Lung microvascular endothelial cell (primary cell): ENCODE data around the gene SLC26A8. TPM values are rescaled to one million over a fixed set of nuclear protein-coding genes. Genes with fewer than 3 reads are reported as not detected.

ENCODE experiments used
- total RNA-seq: library from RNA; depleted of rRNA; stranded (reverse); fragments of >200 nt; gene quantifications from 2 replicates; pipeline ENCODE4 v1.2.1, GENCODE V29; 2014

SLC26A8 gene
- total RNA-seq, 1 donor from 2014 or later: not detected

Other genes with a start within 250 kb of the SLC26A8 start
- not detected in 2 replicates for gene CLPSL2, start 248.0 kb downstream of the SLC26A8 start, total RNA-seq
- not detected in 2 replicates for gene CLPSL1, start 243.6 kb downstream of the SLC26A8 start, total RNA-seq
- not detected in 2 replicates for gene CLPS, start 227.3 kb downstream of the SLC26A8 start, total RNA-seq
- gene LHFPL5, start 219.3 kb downstream of the SLC26A8 start, total RNA-seq: not detected in 2 replicates
- 32.3 and 36.3 TPM in 2 replicates for gene SRPK1, start 103.5 kb downstream of the SLC26A8 start, total RNA-seq
- 29.2 and 36.5 TPM in 2 replicates for gene MAPK14, start 3.2 kb upstream of the SLC26A8 start, total RNA-seq
- gene MAPK13, start 105.9 kb upstream of the SLC26A8 start, total RNA-seq: 3.2 and 4.1 TPM in 2 replicates
- 4.6 and 7.7 TPM in 2 replicates for gene BRPF3, start 172.1 kb upstream of the SLC26A8 start, total RNA-seq
- gene PNPLA1, start 245.4 kb upstream of the SLC26A8 start, total RNA-seq: not detected in 2 replicates